Astrocyte of the cerebellum (primary cell): ENCODE data around the gene CBX8.

Experiments
- DNase-seq: peaks from one replicate; pipeline ENCODE4 v3.0.0-alpha.2; 2011; ENCODE audit warnings: low read depth
- H3K4me3 ChIP-seq: 2 replicates; pipeline ENCODE4 v1.5.1; 2011; ENCODE audit warnings: mild to moderate bottlenecking, low read depth, low read length, moderate library complexity
- in situ Hi-C: cut with HindIII; loops from 2 replicates; pipeline ENCODE4 v1.10.0; 2017; ENCODE audit warnings: low sequenced_read_pairs
- TF ChIP-seq, protein P1 (sequence below): IDR thresholded peaks from 2 replicates; pipeline ENCODE4 v1.5.1; 2012; ENCODE audit warnings: low read length, low read depth, moderate library complexity, mild to moderate bottlenecking; ENCODE audit errors: missing control alignments

Gene CBX8

DNA sequence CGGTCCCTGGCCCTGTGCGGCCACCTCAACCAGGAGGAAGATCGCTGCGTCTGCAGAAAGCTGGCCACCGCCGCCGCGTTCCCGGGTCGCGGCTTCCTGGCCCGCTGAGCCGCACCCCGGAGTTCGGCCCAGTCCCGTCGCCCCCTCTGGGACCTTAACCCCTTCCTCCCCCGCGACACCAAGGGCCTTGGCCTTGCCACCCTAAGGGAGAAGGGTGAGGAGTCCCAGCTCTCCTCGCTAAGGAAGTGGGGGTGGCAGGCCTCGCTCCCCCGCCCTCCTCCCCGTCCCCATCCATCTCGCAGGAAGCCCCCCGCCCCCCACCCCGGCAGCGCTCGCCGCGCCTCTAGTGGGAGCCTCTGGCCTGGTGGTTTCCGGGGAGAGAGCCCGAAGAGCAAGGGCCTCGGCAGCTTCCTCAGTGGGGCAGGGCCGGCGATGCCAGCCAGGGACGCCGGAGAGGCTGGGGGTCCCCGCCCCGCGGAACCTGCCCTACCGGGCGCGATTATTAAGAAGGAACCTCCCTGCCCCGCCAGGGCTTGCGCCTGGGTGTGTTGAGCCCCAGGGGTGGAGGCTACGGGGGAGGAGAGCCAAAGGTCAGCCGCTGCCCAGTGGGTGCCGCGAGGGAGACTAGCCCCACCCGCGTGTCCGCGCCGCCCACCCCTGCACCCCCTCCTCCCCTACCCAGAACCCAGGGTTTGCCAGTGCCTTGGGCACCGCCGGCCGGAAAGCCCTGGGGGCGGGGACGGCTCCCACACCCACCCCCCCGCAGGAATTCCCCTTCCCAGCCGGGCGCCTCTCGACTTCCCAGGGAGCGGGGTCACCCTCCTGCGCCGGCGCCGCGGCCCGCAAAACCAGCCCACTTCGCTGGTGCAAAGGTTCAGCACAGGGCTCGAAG is 35.6 kb upstream of the CBX8 start:
- H3K4me3 ChIP-seq = no peak overlapping the region
- in situ Hi-C loops = no loop called here
- TF ChIP-seq, protein P1, sequence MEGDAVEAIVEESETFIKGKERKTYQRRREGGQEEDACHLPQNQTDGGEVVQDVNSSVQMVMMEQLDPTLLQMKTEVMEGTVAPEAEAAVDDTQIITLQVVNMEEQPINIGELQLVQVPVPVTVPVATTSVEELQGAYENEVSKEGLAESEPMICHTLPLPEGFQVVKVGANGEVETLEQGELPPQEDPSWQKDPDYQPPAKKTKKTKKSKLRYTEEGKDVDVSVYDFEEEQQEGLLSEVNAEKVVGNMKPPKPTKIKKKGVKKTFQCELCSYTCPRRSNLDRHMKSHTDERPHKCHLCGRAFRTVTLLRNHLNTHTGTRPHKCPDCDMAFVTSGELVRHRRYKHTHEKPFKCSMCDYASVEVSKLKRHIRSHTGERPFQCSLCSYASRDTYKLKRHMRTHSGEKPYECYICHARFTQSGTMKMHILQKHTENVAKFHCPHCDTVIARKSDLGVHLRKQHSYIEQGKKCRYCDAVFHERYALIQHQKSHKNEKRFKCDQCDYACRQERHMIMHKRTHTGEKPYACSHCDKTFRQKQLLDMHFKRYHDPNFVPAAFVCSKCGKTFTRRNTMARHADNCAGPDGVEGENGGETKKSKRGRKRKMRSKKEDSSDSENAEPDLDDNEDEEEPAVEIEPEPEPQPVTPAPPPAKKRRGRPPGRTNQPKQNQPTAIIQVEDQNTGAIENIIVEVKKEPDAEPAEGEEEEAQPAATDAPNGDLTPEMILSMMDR = no peak
- no peak for DNase-seq

DNA sequence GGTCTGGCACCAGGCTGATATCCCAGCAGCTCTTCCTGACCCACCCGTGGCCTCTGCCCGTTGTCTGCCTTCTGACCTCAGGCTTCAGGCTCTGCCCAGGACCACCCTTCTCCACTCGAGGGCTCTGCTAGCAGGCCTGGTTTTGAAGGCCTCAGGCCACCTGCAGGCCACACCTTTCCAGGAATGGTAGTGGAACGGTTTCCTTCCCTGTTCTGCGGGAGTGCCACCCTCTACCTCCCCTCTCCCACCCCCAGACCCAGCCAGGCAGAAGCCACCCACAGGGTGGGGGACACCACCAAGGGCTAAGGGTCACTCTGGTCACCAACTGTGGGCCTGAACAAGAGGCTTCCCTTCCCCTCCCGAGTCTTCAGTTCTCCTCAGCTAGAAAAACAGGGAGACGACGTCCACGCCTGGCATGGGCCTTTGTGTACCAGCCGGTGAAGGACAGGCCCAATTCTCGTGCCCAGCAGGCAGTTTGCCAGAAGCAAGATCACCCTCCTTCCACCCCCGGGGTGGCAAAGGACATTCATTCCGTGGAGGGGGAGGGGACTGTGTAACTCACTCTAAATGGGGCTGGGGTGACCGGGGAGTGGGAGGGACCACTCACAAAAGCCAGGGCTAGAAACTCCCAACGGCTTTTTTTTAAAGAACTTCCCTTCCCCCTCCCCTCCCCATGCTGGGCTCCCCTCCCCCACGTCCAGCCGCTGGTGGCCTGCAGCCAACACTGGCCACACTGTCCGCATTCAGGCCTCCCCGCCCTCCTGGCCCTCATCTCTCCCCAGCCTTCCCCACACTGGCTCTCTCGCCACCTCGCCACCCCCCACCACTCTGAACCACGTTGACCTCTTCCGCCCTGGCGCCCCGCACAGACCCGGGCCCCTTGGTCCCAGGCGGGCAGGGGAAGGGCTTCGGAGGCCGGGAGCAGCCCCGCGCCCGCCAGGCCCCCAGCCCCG is 34.7 kb upstream of the CBX8 start:
- no peak for DNase-seq
- in situ Hi-C loops = no loop called here
- no peak overlapping the region for H3K4me3 ChIP-seq
- TF ChIP-seq, protein P1 = no peak

DNA sequence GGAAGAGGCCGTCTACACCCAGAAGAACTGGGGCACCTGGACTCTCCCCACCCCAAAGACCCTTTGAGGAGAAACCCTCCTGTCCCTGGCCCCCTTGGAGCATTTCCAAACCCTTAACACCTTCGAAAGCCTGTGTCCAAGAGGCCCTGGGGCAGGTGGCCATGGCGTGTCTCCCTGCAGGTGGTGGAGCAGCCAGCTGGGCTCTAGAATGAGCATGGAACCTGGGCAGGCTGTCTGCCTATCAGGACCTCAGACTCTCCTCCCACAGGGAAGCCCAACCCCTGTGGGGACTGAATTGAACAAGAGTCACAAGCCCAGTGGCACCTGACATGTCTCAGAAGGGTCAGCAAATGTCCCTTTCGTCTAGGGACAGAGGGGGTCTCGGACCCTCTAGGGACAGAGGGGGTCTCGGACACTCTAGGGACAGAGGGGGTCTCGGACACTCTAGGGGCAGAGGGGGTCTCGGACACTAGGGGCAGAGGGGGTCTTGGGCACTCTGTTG is 33.9 kb upstream of the CBX8 start:
- DNase-seq = no peak
- no peak overlapping the region for H3K4me3 ChIP-seq
- TF ChIP-seq, protein P1 = no peak
- in situ Hi-C loops = no loop called here

DNA sequence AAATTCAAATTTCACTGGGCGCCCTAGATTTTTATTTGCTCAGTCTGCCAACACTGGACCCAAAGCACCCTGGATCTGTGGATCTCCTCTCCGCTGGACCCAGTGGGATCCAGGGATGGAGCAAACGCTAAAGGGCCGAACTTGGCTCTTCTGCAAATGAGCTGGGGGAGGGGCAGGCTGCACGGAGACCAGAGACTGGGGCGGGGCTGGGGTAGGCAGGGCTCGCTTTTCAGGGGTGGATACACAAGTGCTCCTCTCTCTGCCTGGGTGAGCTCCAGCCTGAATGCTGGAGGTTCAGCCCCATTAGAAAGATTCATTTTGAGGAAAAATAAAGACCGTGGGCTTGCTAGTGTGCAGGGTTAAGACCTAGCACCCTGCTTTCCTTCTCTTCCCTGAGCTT is 33.4 kb upstream of the CBX8 start:
- TF ChIP-seq, protein P1 = no peak
- H3K4me3 ChIP-seq = no peak overlapping the region
- DNase-seq = no peak
- in situ Hi-C loops = no loop called here

DNA sequence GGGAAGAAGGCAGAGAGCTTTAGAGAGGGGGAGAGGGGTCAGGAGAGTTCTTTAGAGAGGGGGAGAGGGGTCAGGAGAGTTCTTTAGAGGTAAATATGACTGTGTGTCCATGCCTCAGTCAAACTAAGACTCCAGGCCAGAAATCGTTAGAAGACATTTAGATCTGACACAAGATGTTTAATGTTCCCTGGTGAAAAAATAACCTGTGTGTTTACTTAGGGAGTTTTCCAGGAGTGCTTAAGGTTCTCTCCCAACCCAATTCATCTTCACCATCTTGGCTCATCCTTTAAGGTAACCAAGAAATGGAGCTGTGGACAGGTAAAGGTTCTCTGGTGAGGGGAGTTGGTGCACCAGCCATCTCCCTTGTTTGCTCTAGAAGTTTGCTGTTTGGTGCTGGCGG is 32.6 kb upstream of the CBX8 start:
- in situ Hi-C loops = no loop called here
- TF ChIP-seq, protein P1 = no peak
- DNase-seq = no peak
- H3K4me3 ChIP-seq = no peak overlapping the region

DNA sequence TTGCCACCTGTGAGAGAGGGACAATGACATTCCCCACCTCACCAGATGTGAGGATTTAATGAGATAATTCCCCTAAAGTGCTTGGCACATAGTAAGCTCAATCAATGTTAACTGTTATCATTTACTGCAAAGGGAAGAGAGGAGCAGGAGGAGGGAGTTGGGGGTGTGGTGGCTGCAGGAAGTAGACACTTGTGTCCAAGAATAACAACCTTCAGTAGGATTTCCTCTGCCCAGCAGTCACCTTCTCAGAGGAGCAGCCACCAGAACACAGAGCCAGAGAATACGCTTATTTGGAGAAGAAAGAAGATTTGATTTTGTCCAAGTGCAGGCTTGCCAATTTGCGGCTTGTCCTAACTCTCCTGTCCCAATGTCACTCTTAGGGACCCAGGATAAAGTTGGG is 32.1 kb upstream of the CBX8 start:
- TF ChIP-seq, protein P1 = no peak
- DNase-seq = no peak
- in situ Hi-C loops = no loop called here
- no peak overlapping the region for H3K4me3 ChIP-seq
